Right lobe of liver (tissue), 6 donors: Measurements from ENCODE around the gene DENR. TPM values are rescaled to one million over a fixed set of nuclear protein-coding genes. Genes with fewer than 3 reads are reported as not detected.

Experiments used
- ATAC-seq, 4 donors: fragments of 200-7000 bp; cut with Tn5 transposase; one replicate each; pipeline ENCODE4 v1.9.1; 2020; ENCODE audit warnings: mild to moderate bottlenecking in 4 of 4, moderate library complexity in 4 of 4
- DNase-seq, 3 donors: peaks; one replicate each; pipeline ENCODE4 v3.0.0-alpha.2; 2020
- H3K27ac ChIP-seq, 3 donors: fragments of 200-600 bp; one replicate each; pipeline ENCODE4 v1.8.0; 2022
- H3K27me3 ChIP-seq, 2 donors: fragments of 200-600 bp; one replicate each; pipeline ENCODE4 v1.8.0; 2022
- H3K36me3 ChIP-seq, 4 donors: fragments of 200-600 bp; sonication (generic) in 1 of 4; one replicate each; pipeline versions ENCODE4 v1.5.1 to v1.8.0; 2017 to 2022; ENCODE audit warnings: control low read depth in 1 of 4
- H3K4me1 ChIP-seq, 4 donors: fragments of 200-600 bp; sonication (generic) in 1 of 4; one replicate each; pipeline versions ENCODE4 v1.5.1 to v1.8.0; 2017 to 2022; ENCODE audit warnings: control low read depth in 1 of 4
- H3K4me3 ChIP-seq, 3 donors: fragments of 200-600 bp; one replicate each; pipeline ENCODE4 v1.8.0; 2022
- H3K9me3 ChIP-seq, 4 donors: fragments of 200-600 bp; sonication (generic) in 1 of 4; one replicate each; pipeline versions ENCODE4 v1.5.1 to v1.8.0; 2017 to 2022; ENCODE audit warnings: control low read depth in 1 of 4
- POLR2A ChIP-seq: fragments of 450-650 bp; IDR thresholded peaks from one replicate; pipeline ENCODE4 v1.6.1; 2017; ENCODE audit warnings: antibody characterized with exemption, mild to moderate bottlenecking
- WGBS: methylation state at CpG from one replicate; pipeline ENCODE4 v1.1.6; 2018; ENCODE audit warnings: low coverage, low lambda C conversion rate; ENCODE audit not compliant: insufficient coverage; ENCODE audit errors: missing lambda C conversion rate; 5-methylcytosine and 5-hydroxymethylcytosine counted together
- intact Hi-C, 2 donors: fragments of 100-400 bp; cut with DNase I; formaldehyde crosslinking; loops; one replicate each; pipeline versions ENCODE4 v1.11.2 to v1.14.1; 2022
- total RNA-seq, 6 experiments: library from RNA; depleted of rRNA in 2 of 6; stranded (reverse); fragments of >200 nt in 2 of 6; fragmentation: NEBNext Ultra II Directional in 3 of 6; extraction: Animal tissue kit (Norgen Biotek cat#: 25700) in 3 of 6; gene quantifications; one replicate each; pipeline versions ENCODE4 v1.1.0 to v1.2.4, GENCODE V29; 2016 to 2023
- TF ChIP-seq, protein P1 (sequence below), 4 donors: fragments of 200-600 bp in 3 of 4; fragments of 450-650 bp in 1 of 4; IDR thresholded peaks; one replicate each; pipeline versions ENCODE4 v1.5.1 to v1.8.0; 2016 to 2022; ENCODE audit warnings: antibody characterized with exemption in 4 of 4, mild to moderate bottlenecking in 2 of 4
- donor health status: DM: no; HTN: yes; CAD: no.
- donor health status: DM: no; HTN: no; CAD: no.
- donor health status: DM: no; HTN: no; CAD: no.
- donor health status: DM: no; HTN: yes; CAD: no.
- donor health status: DM: no; HTN: yes; CAD: no.

DENR gene
- total RNA-seq, 6 experiments from 2014 or later = 11.3 to 18.2 (median 14.5) TPM

DNA sequence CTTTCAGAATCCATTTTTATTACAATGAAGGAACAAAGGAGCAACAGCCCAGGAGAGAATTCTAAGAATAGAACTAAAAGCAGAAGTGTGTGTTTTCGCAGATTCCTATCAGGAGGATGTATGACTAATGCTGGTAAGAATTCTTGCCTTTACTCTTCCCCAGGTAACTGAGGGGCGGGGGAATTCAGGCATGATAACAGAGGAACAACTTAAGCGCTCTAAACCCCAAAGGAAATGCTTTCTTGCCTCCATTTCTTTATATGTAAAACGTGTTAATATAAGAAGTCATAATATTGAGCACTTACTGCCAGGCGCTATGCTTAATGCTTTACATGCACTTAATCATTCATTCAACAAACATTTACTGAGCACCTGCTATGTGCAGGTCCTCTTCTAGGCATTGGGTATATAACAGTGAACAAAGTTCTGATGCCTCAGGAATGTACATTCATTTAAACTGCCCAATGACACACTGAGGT lies 26.5 kb upstream of the DENR start:
- WGBS = 57% methylated on average over 4 of the region's 5 CpGs
- intact Hi-C loops = no loop called here
- H3K27ac ChIP-seq = no peak overlapping the region
- TF ChIP-seq, protein P1, sequence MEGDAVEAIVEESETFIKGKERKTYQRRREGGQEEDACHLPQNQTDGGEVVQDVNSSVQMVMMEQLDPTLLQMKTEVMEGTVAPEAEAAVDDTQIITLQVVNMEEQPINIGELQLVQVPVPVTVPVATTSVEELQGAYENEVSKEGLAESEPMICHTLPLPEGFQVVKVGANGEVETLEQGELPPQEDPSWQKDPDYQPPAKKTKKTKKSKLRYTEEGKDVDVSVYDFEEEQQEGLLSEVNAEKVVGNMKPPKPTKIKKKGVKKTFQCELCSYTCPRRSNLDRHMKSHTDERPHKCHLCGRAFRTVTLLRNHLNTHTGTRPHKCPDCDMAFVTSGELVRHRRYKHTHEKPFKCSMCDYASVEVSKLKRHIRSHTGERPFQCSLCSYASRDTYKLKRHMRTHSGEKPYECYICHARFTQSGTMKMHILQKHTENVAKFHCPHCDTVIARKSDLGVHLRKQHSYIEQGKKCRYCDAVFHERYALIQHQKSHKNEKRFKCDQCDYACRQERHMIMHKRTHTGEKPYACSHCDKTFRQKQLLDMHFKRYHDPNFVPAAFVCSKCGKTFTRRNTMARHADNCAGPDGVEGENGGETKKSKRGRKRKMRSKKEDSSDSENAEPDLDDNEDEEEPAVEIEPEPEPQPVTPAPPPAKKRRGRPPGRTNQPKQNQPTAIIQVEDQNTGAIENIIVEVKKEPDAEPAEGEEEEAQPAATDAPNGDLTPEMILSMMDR (IDR thresholded peaks at IDR 0.05) = no peak
- no peak overlapping the region for H3K4me3 ChIP-seq
- no peak for DNase-seq
- peak in 2 of 4 donors; percentile 21 to 44 for ATAC-seq
- no peaks in the 10 kb centered on the region for H3K27me3 ChIP-seq
- no peaks in the 10 kb centered on the region for H3K9me3 ChIP-seq
- H3K36me3 ChIP-seq = no peaks in the 10 kb centered on the region
- H3K4me1 ChIP-seq = no peaks in the 10 kb centered on the region

DNA sequence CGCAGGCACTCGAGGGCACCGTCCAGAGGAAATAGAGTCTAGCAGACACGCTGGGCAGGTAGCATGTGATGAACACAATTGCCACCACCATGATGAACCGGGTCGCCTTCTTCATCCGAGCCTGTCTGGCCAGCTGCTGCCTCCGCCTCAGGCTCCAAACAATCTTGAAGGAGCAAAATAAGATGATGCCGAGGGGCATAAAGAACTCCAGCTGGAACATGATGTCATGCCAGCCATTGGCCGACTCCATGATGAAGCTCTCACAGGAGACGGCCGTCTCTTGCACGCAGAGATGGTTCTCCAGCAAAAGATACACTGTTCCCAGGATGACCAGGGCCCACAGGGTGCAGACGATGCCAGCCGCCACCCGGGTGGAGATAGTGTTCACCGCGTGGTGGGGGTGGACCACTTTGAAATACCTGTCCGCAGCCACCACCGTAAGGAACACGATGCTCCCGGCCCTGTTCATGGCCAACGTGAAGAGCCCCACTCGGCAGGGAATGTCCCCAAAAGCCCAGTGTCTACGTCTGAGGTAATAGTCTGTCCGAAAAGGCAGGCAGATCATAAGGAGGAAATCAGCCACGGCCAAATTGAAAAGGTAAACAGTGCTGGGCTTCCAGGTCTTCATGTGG lies 22.9 kb upstream of the DENR start:
- no peak overlapping the region for H3K27ac ChIP-seq
- no peak for TF ChIP-seq POLR2A
- TF ChIP-seq, protein P1 (IDR thresholded peaks at IDR 0.05) = no peak
- H3K36me3 ChIP-seq = no peaks in the 10 kb centered on the region
- no peak for DNase-seq
- WGBS = 87% methylated on average over 10 of the region's 27 CpGs
- no peak overlapping the region for H3K4me3 ChIP-seq
- H3K4me1 ChIP-seq = no peaks in the 10 kb centered on the region
- H3K9me3 ChIP-seq = no peaks in the 10 kb centered on the region
- peak in 1 of 4 donors; percentile 40 for ATAC-seq
- H3K27me3 ChIP-seq = no peaks in the 10 kb centered on the region
- intact Hi-C loops = no loop called here

DNA sequence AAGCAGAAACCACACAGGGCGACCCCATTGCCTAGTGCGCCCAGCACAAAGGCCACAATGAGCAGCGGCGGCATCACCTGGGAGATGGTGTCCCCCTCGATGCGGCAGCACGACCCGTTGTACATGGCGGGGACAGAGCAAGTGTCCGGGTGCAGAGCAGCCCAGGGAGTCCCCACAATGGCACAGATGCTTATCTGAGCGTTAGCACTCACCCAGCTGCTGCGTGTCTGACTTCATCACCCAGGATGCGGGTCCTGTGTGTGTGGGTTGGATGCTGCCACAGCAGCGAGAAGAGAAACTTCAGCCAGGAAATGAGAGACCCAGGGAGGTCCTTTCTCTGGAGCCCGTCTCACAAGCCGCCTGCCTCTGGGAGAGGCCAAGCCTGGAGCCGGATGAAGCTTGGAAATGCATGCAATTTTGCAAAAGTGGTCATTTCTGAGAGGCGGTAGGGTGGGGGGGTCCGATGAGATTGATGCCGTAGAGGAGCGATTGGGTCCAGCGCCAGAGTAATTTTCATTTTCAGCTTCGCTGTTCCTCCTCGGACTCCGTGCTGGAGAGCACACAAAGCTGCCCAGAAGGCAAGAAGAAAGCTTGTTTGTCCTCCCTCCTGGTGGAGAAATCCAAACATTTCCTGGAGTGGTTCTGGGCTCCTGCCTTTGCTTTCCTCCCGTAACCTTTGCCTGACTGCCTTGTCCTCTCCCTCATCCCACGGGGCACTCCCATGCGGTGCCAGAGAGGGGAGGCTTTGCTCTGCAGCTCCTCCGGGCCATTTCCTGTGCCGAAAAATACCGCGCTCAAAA lies 22.2 kb upstream of the DENR start, which contains the start of gene HCAR1:
Gene HCAR1 (minus strand): TSS at position 630 of the 800 bp plus-strand sequence. CDS start 505 bp downstream, at position 125.
- no peaks in the 10 kb centered on the region for H3K27me3 ChIP-seq
- ATAC-seq (peak in 1 of 4 donors; percentile 11), DNase-seq (no peak)
- 44% methylated on average over 16 of the region's 32 CpGs for WGBS
- no peaks in the 10 kb centered on the region for H3K4me1 ChIP-seq
- no peaks in the 10 kb centered on the region for H3K36me3 ChIP-seq
- TF ChIP-seq, protein P1 (IDR thresholded peaks at IDR 0.05) = no peak
- no peak for TF ChIP-seq POLR2A
- intact Hi-C loops = no loop called here
- no peak within 1 kb of the TSS for H3K27ac ChIP-seq
- H3K9me3 ChIP-seq = no peaks in the 10 kb centered on the region
- H3K4me3 ChIP-seq = peak within 1 kb of the TSS in 1 of 3 donors; percentile 19

DNA sequence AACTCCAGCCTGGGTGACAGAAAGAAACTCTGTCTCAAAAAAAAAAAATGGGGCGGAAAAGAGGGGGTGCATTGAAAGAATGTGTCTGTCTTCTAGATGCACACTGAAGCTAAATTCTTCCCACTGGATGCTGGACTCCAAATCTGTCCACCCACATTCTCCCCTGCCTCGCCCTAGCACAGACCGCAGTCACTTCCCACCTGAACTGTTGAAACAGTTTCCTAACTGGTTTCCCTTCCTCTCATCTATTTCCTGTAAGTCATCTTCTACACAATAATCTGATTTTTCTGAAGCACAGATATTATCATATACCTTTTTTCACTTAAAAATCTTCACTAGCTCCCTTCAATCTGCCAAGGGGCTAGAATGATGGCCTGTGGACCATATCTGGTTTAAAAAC lies 20.5 kb upstream of the DENR start:
- peak in 1 of 4 donors; percentile 25 for ATAC-seq
- intact Hi-C loops = no loop called here
- DNase-seq = no peak
- H3K27ac ChIP-seq = no peak overlapping the region
- TF ChIP-seq, protein P1 (IDR thresholded peaks at IDR 0.05) = no peak
- TF ChIP-seq POLR2A = no peak
- 45% methylated on average over 3 of the region's 3 CpGs for WGBS
- no peaks in the 10 kb centered on the region for H3K9me3 ChIP-seq
- no peaks in the 10 kb centered on the region for H3K27me3 ChIP-seq
- H3K36me3 ChIP-seq = no peaks in the 10 kb centered on the region
- no peak overlapping the region for H3K4me3 ChIP-seq
- no peaks in the 10 kb centered on the region for H3K4me1 ChIP-seq
